Measurements from ENCODE around the gene NUMBL. TPM values are rescaled to one million over a fixed set of nuclear protein-coding genes. Genes with fewer than 3 reads are reported as not detected.

Gene NUMBL
- total and polyA plus RNA-seq, 4 donors, result 1.1 to 4.6 (median 2.7) TPM

GRCh38 chr19:40620161-40620485 is 70.3 kb downstream of the NUMBL start (continued):
- TF ChIP-seq, protein P1, sequence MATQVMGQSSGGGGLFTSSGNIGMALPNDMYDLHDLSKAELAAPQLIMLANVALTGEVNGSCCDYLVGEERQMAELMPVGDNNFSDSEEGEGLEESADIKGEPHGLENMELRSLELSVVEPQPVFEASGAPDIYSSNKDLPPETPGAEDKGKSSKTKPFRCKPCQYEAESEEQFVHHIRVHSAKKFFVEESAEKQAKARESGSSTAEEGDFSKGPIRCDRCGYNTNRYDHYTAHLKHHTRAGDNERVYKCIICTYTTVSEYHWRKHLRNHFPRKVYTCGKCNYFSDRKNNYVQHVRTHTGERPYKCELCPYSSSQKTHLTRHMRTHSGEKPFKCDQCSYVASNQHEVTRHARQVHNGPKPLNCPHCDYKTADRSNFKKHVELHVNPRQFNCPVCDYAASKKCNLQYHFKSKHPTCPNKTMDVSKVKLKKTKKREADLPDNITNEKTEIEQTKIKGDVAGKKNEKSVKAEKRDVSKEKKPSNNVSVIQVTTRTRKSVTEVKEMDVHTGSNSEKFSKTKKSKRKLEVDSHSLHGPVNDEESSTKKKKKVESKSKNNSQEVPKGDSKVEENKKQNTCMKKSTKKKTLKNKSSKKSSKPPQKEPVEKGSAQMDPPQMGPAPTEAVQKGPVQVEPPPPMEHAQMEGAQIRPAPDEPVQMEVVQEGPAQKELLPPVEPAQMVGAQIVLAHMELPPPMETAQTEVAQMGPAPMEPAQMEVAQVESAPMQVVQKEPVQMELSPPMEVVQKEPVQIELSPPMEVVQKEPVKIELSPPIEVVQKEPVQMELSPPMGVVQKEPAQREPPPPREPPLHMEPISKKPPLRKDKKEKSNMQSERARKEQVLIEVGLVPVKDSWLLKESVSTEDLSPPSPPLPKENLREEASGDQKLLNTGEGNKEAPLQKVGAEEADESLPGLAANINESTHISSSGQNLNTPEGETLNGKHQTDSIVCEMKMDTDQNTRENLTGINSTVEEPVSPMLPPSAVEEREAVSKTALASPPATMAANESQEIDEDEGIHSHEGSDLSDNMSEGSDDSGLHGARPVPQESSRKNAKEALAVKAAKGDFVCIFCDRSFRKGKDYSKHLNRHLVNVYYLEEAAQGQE (IDR thresholded peaks at IDR 0.05), result no peak
- TF ChIP-seq FOXA2 (IDR thresholded peaks at IDR 0.05) (no peak), MAX (IDR thresholded peaks at IDR 0.05) (no peak), ATF3 (IDR thresholded peaks at IDR 0.05) (no peak), TAF1 (conservative IDR thresholded peaks at IDR 0.05) (no peak), NR2F2 (IDR thresholded peaks at IDR 0.05) (no peak)
- TF ChIP-seq, protein P2, sequence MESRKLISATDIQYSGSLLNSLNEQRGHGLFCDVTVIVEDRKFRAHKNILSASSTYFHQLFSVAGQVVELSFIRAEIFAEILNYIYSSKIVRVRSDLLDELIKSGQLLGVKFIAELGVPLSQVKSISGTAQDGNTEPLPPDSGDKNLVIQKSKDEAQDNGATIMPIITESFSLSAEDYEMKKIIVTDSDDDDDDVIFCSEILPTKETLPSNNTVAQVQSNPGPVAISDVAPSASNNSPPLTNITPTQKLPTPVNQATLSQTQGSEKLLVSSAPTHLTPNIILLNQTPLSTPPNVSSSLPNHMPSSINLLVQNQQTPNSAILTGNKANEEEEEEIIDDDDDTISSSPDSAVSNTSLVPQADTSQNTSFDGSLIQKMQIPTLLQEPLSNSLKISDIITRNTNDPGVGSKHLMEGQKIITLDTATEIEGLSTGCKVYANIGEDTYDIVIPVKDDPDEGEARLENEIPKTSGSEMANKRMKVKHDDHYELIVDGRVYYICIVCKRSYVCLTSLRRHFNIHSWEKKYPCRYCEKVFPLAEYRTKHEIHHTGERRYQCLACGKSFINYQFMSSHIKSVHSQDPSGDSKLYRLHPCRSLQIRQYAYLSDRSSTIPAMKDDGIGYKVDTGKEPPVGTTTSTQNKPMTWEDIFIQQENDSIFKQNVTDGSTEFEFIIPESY (IDR thresholded peaks at IDR 0.05), result no peak

GRCh38 chr19:40619333-40620160 is 70.9 kb downstream of the NUMBL start:
- Histone ChIP-seq H3K9me3 (ENCODE audit: control insufficient read depth in 4 of 4, low read length in 3 of 4) (no peaks in the 10 kb centered on the region), H3K27ac (ENCODE audit: low read depth in 1 of 2, low read length in 2 of 2) (no peak overlapping the region), H3K27me3 (ENCODE audit: control insufficient read depth in 4 of 4, insufficient read depth in 4 of 4, low read length in 3 of 4) (no peaks in the 10 kb centered on the region), H3K9ac (ENCODE audit: low read depth in 1 of 2, low read length in 2 of 2) (no peak overlapping the region), H3K4me1 (ENCODE audit: control insufficient read depth in 4 of 4, insufficient read depth in 4 of 4, low read length in 3 of 4) (peaks cover 0 to 3% (median 0%) of the 10 kb centered on the region in 4 donors), H3K36me3 (ENCODE audit: control insufficient read depth in 4 of 4, insufficient read depth in 3 of 4, low read depth in 1 of 4, low read length in 3 of 4) (no peaks in the 10 kb centered on the region), H3K4me3 (ENCODE audit: low read depth in 1 of 3, low read length in 3 of 3) (no peak overlapping the region)
- WGBS, result 78% methylated on average over 11 of the region's 11 CpGs
- TF ChIP-seq JUND (IDR thresholded peaks at IDR 0.05) (no peak), MAX (IDR thresholded peaks at IDR 0.05) (no peak), NR2F2 (IDR thresholded peaks at IDR 0.05) (no peak), EGR1 (IDR thresholded peaks at IDR 0.05; ENCODE audit: low read depth in 2 of 2) (no peak), TAF1 (conservative IDR thresholded peaks at IDR 0.05) (no peak), RXRA (IDR thresholded peaks at IDR 0.05) (no peak), ATF3 (IDR thresholded peaks at IDR 0.05) (no peak), FOXA2 (IDR thresholded peaks at IDR 0.05) (no peak), YY1 (IDR thresholded peaks at IDR 0.05) (no peak), GABPA (IDR thresholded peaks at IDR 0.05 in 1 of 2, conservative IDR thresholded peaks at IDR 0.05 in 1 of 2) (no peak), CTCF (IDR thresholded peaks at IDR 0.05; ENCODE audit: low read depth, low read length, missing input control) (no peak), RAD21 (IDR thresholded peaks at IDR 0.05) (no peak), SP1 (IDR thresholded peaks at IDR 0.05) (no peak), HNF4G (IDR thresholded peaks at IDR 0.05) (no peak)
- TF ChIP-seq, protein P1 (IDR thresholded peaks at IDR 0.05), result no peak
- DNase-seq (ENCODE audit: low spot score), result no peak

All from liver (tissue), 9 donors.